Measurements from ENCODE around the gene LRMDA.

The LRMDA gene

DNA sequence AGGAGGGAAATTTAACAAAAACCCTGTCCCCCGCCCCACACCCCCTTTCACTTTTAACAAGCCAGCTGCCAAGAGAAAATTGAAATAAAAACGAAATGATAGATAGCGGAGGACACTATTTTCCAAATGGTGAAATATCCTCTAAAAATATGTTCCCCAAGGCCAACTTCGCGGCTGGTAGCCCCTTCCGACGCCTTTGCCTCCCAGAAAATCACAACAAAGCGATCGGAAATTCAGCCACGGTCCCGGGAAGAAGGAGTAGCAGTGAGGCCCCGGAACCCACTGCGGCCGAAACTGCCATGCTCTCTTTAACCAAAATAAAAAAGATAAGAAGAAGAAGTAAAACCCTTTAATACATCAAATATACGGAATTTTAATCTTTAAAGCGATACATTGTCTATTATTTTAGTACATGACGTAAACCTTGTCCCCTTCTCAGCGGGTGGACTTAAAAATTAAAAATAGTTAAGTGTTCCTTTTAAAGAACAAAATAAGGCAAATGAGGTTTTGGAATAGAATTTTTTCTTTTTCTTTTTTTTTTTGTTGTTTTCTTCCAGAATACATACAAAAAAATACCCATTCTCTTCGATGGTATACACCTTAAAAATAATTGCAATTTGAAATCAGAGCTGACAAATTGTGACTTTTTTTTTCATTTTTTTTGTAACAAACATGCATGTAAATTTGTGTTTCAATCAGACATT lies 33.8 kb upstream of the LRMDA start:
- Mint-ChIP-seq H3K27me3 (ENCODE audit: low read depth) (peaks cover 33% of the 10 kb centered on the region), H3K27ac (peak overlapping the region; percentile 96 to 98 (median 98)), H3K36me3 (ENCODE audit: low read depth) (peaks cover 45% of the 10 kb centered on the region), H3K4me3 (peak overlapping the region; percentile 87 to 100 (median 97)), H3K4me1 (peaks cover 19% of the 10 kb centered on the region), H3K9me3 (no peaks in the 10 kb centered on the region)
- TF ChIP-seq, protein P1, sequence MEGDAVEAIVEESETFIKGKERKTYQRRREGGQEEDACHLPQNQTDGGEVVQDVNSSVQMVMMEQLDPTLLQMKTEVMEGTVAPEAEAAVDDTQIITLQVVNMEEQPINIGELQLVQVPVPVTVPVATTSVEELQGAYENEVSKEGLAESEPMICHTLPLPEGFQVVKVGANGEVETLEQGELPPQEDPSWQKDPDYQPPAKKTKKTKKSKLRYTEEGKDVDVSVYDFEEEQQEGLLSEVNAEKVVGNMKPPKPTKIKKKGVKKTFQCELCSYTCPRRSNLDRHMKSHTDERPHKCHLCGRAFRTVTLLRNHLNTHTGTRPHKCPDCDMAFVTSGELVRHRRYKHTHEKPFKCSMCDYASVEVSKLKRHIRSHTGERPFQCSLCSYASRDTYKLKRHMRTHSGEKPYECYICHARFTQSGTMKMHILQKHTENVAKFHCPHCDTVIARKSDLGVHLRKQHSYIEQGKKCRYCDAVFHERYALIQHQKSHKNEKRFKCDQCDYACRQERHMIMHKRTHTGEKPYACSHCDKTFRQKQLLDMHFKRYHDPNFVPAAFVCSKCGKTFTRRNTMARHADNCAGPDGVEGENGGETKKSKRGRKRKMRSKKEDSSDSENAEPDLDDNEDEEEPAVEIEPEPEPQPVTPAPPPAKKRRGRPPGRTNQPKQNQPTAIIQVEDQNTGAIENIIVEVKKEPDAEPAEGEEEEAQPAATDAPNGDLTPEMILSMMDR (IDR thresholded peaks at IDR 0.05; ENCODE audit: unreplicated experiment in 3 of 3) = no peak

DNA sequence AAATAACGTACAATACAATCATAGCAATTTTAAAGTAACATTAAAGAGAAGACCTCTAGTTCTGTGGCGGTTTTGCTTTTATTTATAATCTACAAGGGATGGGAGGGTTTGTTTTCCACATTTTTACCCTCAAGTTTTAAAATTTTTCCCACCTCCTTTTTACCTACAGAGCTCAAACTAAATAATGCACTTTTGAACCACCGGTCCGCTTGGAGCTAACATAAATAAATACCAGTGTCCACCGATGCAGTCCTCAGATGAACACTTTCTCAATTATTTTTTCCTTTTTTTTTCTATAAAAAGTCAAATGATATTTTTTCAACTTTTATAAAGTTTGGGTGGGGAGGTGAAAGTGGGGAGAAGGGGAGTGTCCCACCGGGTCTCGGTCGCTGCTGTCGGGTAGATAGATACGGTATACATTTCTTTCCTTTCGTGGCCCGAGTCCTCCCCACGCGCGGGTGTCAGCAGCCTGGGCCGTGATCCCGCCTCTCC lies 33.2 kb upstream of the LRMDA start:
- Mint-ChIP-seq H3K9me3 (no peaks in the 10 kb centered on the region), H3K27ac (peak overlapping the region; percentile 96 to 98 (median 98)), H3K36me3 (ENCODE audit: low read depth) (peaks cover 42% of the 10 kb centered on the region), H3K4me3 (peak overlapping the region; percentile 87 to 100 (median 97)), H3K4me1 (peaks cover 19% of the 10 kb centered on the region), H3K27me3 (ENCODE audit: low read depth) (peaks cover 30% of the 10 kb centered on the region)
- TF ChIP-seq, protein P1 (IDR thresholded peaks at IDR 0.05; ENCODE audit: unreplicated experiment in 3 of 3) = no peak

DNA sequence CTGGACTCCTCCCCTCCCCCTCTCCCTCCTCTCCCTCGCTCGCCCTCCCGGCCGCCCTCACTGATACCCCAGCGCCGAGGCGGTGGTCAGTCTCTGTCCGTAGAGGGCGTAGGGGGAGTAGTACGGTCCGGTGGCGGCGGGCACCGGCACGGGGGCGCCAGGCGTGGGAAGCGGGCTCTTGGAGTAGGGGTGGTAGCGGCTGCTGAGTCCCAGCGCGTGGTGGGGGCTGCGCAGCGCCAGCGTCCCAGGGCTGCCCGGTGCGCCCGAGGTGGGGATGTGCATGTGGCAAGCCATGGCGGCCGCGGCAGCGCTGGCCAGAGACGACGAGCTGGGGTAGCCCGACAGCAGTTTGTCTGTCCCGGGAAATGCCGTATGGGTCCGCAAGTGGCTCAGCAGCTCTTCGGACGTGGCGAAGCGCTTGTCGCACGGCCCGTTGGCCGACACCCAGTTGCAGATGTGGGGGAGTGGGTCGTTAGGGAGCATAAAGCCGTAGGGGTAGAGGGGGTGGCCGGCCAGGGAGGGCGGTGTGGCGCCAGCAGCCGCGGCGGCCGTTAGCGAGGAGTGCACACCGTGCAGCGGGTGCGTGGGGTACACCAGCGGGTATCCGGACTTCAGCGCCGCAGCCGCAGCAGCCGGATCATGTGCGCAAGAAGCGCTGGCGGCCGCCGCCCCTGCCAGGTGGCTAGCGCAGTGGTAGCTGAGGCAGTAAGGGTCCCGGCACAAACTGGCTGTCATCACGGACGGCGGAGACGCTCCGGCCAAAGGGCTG lies 32.5 kb upstream of the LRMDA start:
- H3K36me3 Mint-ChIP-seq (ENCODE audit: low read depth) = peaks cover 39% of the 10 kb centered on the region
- H3K4me1 Mint-ChIP-seq = peaks cover 21% of the 10 kb centered on the region
- H3K9me3 Mint-ChIP-seq = no peaks in the 10 kb centered on the region
- peak overlapping the region; percentile 87 to 100 (median 97) for H3K4me3 Mint-ChIP-seq
- H3K27me3 Mint-ChIP-seq (ENCODE audit: low read depth) = peaks cover 26% of the 10 kb centered on the region
- TF ChIP-seq, protein P1 (IDR thresholded peaks at IDR 0.05; ENCODE audit: unreplicated experiment in 3 of 3) = no peak
- peak overlapping the region; percentile 96 to 98 (median 98) for H3K27ac Mint-ChIP-seq

DNA sequence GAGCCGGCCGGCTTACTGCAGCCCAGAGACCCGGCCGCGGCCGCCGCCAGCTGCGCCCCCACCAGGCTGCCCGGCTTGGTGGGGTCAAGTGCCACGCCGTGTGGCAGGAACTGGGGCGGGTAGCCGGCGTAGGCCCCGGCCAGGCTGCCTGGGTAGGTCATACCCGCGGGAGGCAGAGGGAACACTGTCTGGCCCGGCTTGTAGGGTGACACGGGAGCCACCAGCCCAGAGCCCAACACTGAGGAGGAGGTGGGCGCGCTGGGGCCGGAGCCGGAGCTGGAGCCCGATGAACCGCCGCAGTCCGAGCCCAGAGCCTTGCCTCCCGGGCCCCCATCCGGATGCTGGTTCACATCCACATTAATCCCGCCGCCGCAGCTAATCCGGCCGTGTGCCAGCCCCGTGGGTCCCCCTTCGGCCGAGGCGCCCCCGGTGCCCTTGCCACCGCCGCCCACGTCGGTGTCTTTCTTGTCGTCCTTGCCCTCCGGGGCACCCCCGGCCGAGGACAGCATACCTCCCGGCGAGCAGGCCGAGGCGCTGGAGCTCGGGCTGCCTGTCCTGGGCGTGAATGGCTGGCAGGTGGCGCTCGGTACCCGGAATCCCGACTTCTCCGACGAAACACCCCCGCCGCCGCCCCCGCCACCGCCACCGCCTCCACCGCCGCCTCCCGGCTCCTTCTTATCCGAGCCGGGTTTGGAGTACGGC lies 31.8 kb upstream of the LRMDA start:
- TF ChIP-seq, protein P1 (IDR thresholded peaks at IDR 0.05; ENCODE audit: unreplicated experiment in 3 of 3) = peak; percentile 55 to 68 (median 64)
- peak overlapping the region; percentile 87 to 100 (median 100) for H3K4me3 Mint-ChIP-seq
- H3K36me3 Mint-ChIP-seq (ENCODE audit: low read depth) = peaks cover 32% of the 10 kb centered on the region
- H3K27me3 Mint-ChIP-seq (ENCODE audit: low read depth) = peaks cover 19% of the 10 kb centered on the region
- H3K9me3 Mint-ChIP-seq = no peaks in the 10 kb centered on the region
- H3K4me1 Mint-ChIP-seq = peaks cover 22% of the 10 kb centered on the region
- peak overlapping the region; percentile 96 to 99 (median 98) for H3K27ac Mint-ChIP-seq

DNA sequence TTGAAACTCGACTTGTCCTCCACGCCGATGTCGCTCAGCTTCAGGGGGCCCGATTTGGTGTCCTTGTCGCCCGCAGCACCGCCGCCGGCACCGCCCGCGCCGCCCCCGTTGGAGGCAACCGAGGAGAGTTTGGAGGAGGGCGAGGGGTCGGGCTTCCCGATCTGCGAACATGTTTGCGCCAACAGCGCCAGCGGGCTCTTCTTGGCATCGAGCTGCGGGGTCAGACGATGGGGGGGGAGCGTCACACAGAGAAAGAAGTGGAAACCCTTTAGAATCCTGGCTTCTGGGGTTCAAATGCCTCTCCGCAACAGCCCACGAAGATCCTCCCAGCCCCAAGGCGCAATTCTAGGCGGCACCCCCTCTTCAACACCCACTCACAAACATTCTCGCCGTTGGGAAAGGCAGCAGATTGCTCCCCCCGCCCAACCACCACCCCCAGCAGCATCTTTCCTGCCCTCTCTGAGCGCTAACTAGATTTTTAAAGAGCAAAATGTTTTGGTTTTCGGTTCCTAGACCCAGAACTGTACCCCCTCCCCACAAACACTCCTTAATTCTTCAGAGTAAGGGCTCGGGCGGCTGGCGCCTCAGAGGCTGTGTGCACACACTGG lies 31.2 kb upstream of the LRMDA start:
- TF ChIP-seq, protein P1 (IDR thresholded peaks at IDR 0.05; ENCODE audit: unreplicated experiment in 3 of 3) = peak in 1 of 3 experiments; percentile 6
- peaks cover 16% of the 10 kb centered on the region for H3K4me1 Mint-ChIP-seq
- no peaks in the 10 kb centered on the region for H3K9me3 Mint-ChIP-seq
- peak overlapping the region; percentile 87 to 100 (median 100) for H3K4me3 Mint-ChIP-seq
- peaks cover 18% of the 10 kb centered on the region for H3K27me3 Mint-ChIP-seq (ENCODE audit: low read depth)
- H3K36me3 Mint-ChIP-seq (ENCODE audit: low read depth) = peaks cover 26% of the 10 kb centered on the region
- peak overlapping the region; percentile 96 to 99 (median 98) for H3K27ac Mint-ChIP-seq
